ENCODE results near the gene PRDM5.

DNA sequence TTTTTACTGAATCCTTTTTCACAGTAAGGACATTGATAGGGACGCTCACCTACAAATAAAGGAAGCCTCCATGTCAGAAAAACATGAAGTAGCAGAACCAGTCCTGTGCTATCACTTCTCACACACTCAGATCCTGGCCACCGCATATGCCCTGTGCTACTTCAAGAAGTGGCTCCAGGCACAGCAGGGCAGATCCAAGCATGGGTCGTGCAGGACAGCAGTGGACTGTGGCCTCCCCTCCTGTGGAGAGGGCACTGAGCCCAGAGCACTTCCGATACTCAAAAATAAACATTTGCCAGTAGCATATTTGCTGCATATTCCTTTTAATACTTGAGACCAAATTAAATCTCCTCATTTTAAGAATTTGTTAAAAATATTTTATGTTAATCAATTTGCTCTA, 167.9 kb downstream of the PRDM5 start:
- TF ChIP-seq POLR2A (IDR thresholded peaks at IDR 0.05; ENCODE audit: low read length) (no peak), GATA1 (IDR thresholded peaks at IDR 0.05; ENCODE audit: low read depth, low read length) (no peak)

All from erythroblast (primary cell).